HCT116 (cell line): ENCODE results near the gene KAT6B. TPM values are rescaled to one million over a fixed set of nuclear protein-coding genes. Genes with fewer than 3 reads are reported as not detected.

Source experiments
- ATAC-seq: fragments of 200-7000 bp; cut with Tn5 transposase; 2 replicates; pipeline ENCODE4 v1.9.1; 2020; ENCODE audit warnings: mild to moderate bottlenecking, moderate library complexity
- BruUV-seq: library from RNA; stranded (reverse); fragments of 400-500 nt; replicated peaks from 2 replicates; lab custom pipeline; 2021; lab: Mats Ljungman, UMichigan
- CTCF ChIA-PET: fragments of 300-600 bp; sonication (Branson Sonifier 250); formaldehyde crosslinking; loops from one replicate; lab custom pipeline; 2021; ENCODE audit warnings: antibody characterized with exemption; lab: Charles Lee
- POLR2A ChIA-PET: fragments of 300-600, 350-600 bp; sonication (Branson Sonifier 250); formaldehyde crosslinking; loops from one replicate; lab custom pipeline; 2021; ENCODE audit warnings: antibody characterized with exemption; lab: Charles Lee
- RAD21 ChIA-PET, 2 experiments: fragments of 300-600 bp; sonication (Branson Sonifier 250); formaldehyde crosslinking; loops; one replicate each; lab custom pipeline; 2023; ENCODE audit warnings: low total read pairs in 2 of 2; ENCODE audit not compliant: uncharacterized antibody in 2 of 2, unreplicated experiment in 2 of 2, low non-redundant PET in 1 of 2; lab: Charles Lee
- DNase-seq: peaks from one replicate; pipeline ENCODE4 v3.0.0-alpha.2; 2010; ENCODE audit warnings: low read depth, low spot score
- H2AFZ ChIP-seq: fragments of 200-600 bp; shearing (Covaris generic), sonication (generic); 2 replicates; pipeline ENCODE4 v1.6.1; 2017; ENCODE audit warnings: low read depth, mixed run types, mixed read lengths, antibody characterized with exemption, low read length; ENCODE audit not compliant: poor library complexity, severe bottlenecking
- H3K27ac ChIP-seq: 2 replicates; pipeline ENCODE4 v1.5.1; 2012; ENCODE audit warnings: low read depth, low read length
- H3K27me3 ChIP-seq: fragments of 200-600 bp; sonication (generic); 2 replicates; pipeline ENCODE4 v1.6.1; 2016; ENCODE audit warnings: mixed run types, low read length, mixed read lengths; ENCODE audit not compliant: insufficient read depth
- H3K36me3 ChIP-seq, 2 experiments: fragments of 200-500 bp in 1 of 2; fragments of 200-600 bp in 1 of 2; sonication (Bioruptor generic) in 1 of 2; sonication (generic) in 1 of 2; 2 replicates each; pipeline versions ENCODE4 v1.5.1 to v1.6.1; 2014 to 2016; ENCODE audit warnings: low read length in 2 of 2, inconsistent platforms in 1 of 2, mixed read lengths in 1 of 2, mixed run types in 1 of 2; ENCODE audit not compliant: insufficient read depth in 2 of 2, control insufficient read depth in 1 of 2
- H3K4me1 ChIP-seq, 2 experiments: fragments of 200-600 bp in 1 of 2; sonication (generic) in 1 of 2; 2 replicates each; pipeline versions ENCODE4 v1.5.1 to v1.6.1; 2012 to 2017; ENCODE audit warnings: low read length in 2 of 2, inconsistent platforms in 1 of 2, mild to moderate bottlenecking in 1 of 2, mixed read lengths in 1 of 2, mixed run types in 1 of 2, moderate library complexity in 1 of 2; ENCODE audit not compliant: insufficient read depth in 2 of 2, control insufficient read depth in 1 of 2
- H3K4me2 ChIP-seq: fragments of 200-600 bp; sonication (generic); 2 replicates; pipeline ENCODE4 v1.6.1; 2017; ENCODE audit warnings: mixed run types, low read length, mixed read lengths
- H3K4me3 ChIP-seq, 2 experiments: fragments of 200-600 bp in 1 of 2; sonication (generic) in 1 of 2; replicated peaks in 1 of 2; 2 replicates each; pipeline ENCODE4 v1.5.1; 2011 to 2016; ENCODE audit warnings: low read length in 2 of 2, control low read depth in 1 of 2, low read depth in 1 of 2, mild to moderate bottlenecking in 1 of 2, mixed read lengths in 1 of 2, mixed run types in 1 of 2
- H3K79me2 ChIP-seq: fragments of 200-600 bp; sonication (generic); 2 replicates; pipeline ENCODE4 v1.6.1; 2017; ENCODE audit warnings: mild to moderate bottlenecking, mixed run types, low read length, moderate library complexity, mixed read lengths; ENCODE audit not compliant: insufficient read depth
- H3K9ac ChIP-seq: fragments of 200-600 bp; sonication (generic); 2 replicates; pipeline ENCODE4 v1.6.1; 2016; ENCODE audit warnings: low read length, mixed read lengths
- H3K9me2 ChIP-seq: fragments of 200-600 bp; sonication (generic), shearing (Covaris generic); 2 replicates; pipeline ENCODE4 v1.6.1; 2017; ENCODE audit warnings: mixed run types, mild to moderate bottlenecking, moderate library complexity; ENCODE audit not compliant: insufficient read depth
- H3K9me3 ChIP-seq, 2 experiments: fragments of 200-500 bp in 1 of 2; fragments of 200-600 bp in 1 of 2; sonication (Bioruptor generic) in 1 of 2; sonication (generic) in 1 of 2; 2 replicates each; pipeline ENCODE4 v1.6.1; 2014 to 2017; ENCODE audit warnings: low read length in 2 of 2, mixed read lengths in 2 of 2, inconsistent platforms in 1 of 2, low read depth in 1 of 2, mild to moderate bottlenecking in 1 of 2, mixed run types in 1 of 2, moderate library complexity in 1 of 2; ENCODE audit not compliant: control insufficient read depth in 1 of 2, insufficient read depth in 1 of 2
- H4K20me1 ChIP-seq: fragments of 200-600 bp; sonication (generic), shearing (Covaris generic); 2 replicates; pipeline ENCODE4 v1.6.1; 2017; ENCODE audit warnings: mixed run types, mild to moderate bottlenecking, moderate library complexity; ENCODE audit not compliant: insufficient read depth
- ATF3 ChIP-seq: IDR thresholded peaks from 2 replicates; pipeline ENCODE4 v1.6.1; 2012
- CBX3 ChIP-seq: IDR thresholded peaks from 2 replicates; pipeline ENCODE4 v1.6.1; 2012; ENCODE audit warnings: low read depth
- EGR1 ChIP-seq: IDR thresholded peaks from 2 replicates; pipeline ENCODE4 v1.6.1; 2012; ENCODE audit warnings: low read depth
- ELF1 ChIP-seq: IDR thresholded peaks from 2 replicates; pipeline ENCODE4 v1.6.1; 2012; ENCODE audit warnings: low read depth, borderline replicate concordance
- JUND ChIP-seq: IDR thresholded peaks from 2 replicates; pipeline ENCODE4 v1.6.1; 2012
- POLR2A ChIP-seq: IDR thresholded peaks from 2 replicates; pipeline ENCODE4 v1.7.0; 2011; ENCODE audit warnings: borderline replicate concordance; ENCODE audit not compliant: insufficient read depth, insufficient read length; ENCODE audit errors: extremely low read depth
- RAD21 ChIP-seq: IDR thresholded peaks from 2 replicates; pipeline ENCODE4 v1.6.1; 2012; ENCODE audit warnings: low read depth, mild to moderate bottlenecking
- SP1 ChIP-seq: IDR thresholded peaks from 2 replicates; pipeline ENCODE4 v1.6.1; 2012; ENCODE audit warnings: low read depth
- YY1 ChIP-seq: IDR thresholded peaks from 2 replicates; pipeline ENCODE4 v1.6.1; 2011; ENCODE audit warnings: low read length, low read depth, moderate library complexity, mild to moderate bottlenecking; ENCODE audit not compliant: insufficient replicate concordance; ENCODE audit errors: extremely low read depth
- ZFX ChIP-seq: fragments of 450-650 bp; IDR thresholded peaks from 2 replicates; pipeline ENCODE4 v1.6.1; 2017
- ZNF274 ChIP-seq: fragments of 200-500 bp; sonication (Bioruptor generic); IDR thresholded peaks from 2 replicates; pipeline ENCODE4 v1.6.1; 2014; ENCODE audit warnings: mild to moderate bottlenecking, low read depth, low read length, inconsistent platforms
- intact Hi-C: fragments of 100-400 bp; cut with micrococcal nuclease; formaldehyde crosslinking; loops from 2 replicates; pipeline ENCODE4 v1.10.0; 2022
- total RNA-seq: library from RNA; stranded (reverse); gene quantifications from one replicate; pipeline ENCODE4 v1.2.1, GENCODE V29; 2021; ENCODE audit not compliant: unreplicated experiment
- TF ChIP-seq, protein P1 (sequence below): IDR thresholded peaks from 2 replicates; pipeline ENCODE4 v1.6.1; 2012; ENCODE audit warnings: low read depth

KAT6B gene
- total RNA-seq, 1 experiment from 2014 or later = 17.8 TPM

DNA sequence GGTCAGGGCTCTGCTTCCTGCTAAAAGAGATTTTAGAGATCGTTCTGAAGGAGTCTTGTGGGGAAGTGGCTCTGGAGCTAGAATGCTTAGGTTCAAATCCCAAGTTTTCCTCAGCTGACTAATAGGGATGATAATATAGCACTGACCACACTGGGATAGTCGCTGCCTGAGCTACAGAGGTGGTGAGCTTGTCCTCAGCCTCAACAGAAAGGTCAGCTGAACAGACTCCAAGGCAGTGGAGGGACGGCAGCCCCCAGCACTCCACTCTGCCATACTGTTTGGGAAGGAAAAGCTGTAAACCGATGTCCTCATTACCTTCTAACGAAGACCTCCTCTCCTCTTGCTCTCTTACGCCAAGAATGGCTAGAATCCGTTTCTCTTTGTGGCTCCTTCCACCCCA lies 36.2 kb downstream of the KAT6B start:
- ATAC-seq (no peak), DNase-seq (no peak)
- Histone ChIP-seq H3K4me1 (no peaks in the 10 kb centered on the region), H4K20me1 (no peaks in the 10 kb centered on the region), H3K27me3 (no peaks in the 10 kb centered on the region), H3K36me3 (no peaks in the 10 kb centered on the region), H3K79me2 (no peaks in the 10 kb centered on the region; the same call in 1 of the 2 replicates), H2AFZ (no peak overlapping the region), H3K27ac (no peak overlapping the region), H3K9ac (no peak overlapping the region), H3K9me2 (no peaks in the 10 kb centered on the region), H3K4me3 (no peak overlapping the region), H3K9me3 (no peaks in the 10 kb centered on the region), H3K4me2 (no peak overlapping the region)
- no peak for TF ChIP-seq JUND
- no peak for TF ChIP-seq POLR2A
- TF ChIP-seq ZNF274 = no peak
- no peak for TF ChIP-seq YY1
- TF ChIP-seq, protein P1, sequence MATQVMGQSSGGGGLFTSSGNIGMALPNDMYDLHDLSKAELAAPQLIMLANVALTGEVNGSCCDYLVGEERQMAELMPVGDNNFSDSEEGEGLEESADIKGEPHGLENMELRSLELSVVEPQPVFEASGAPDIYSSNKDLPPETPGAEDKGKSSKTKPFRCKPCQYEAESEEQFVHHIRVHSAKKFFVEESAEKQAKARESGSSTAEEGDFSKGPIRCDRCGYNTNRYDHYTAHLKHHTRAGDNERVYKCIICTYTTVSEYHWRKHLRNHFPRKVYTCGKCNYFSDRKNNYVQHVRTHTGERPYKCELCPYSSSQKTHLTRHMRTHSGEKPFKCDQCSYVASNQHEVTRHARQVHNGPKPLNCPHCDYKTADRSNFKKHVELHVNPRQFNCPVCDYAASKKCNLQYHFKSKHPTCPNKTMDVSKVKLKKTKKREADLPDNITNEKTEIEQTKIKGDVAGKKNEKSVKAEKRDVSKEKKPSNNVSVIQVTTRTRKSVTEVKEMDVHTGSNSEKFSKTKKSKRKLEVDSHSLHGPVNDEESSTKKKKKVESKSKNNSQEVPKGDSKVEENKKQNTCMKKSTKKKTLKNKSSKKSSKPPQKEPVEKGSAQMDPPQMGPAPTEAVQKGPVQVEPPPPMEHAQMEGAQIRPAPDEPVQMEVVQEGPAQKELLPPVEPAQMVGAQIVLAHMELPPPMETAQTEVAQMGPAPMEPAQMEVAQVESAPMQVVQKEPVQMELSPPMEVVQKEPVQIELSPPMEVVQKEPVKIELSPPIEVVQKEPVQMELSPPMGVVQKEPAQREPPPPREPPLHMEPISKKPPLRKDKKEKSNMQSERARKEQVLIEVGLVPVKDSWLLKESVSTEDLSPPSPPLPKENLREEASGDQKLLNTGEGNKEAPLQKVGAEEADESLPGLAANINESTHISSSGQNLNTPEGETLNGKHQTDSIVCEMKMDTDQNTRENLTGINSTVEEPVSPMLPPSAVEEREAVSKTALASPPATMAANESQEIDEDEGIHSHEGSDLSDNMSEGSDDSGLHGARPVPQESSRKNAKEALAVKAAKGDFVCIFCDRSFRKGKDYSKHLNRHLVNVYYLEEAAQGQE = no peak
- TF ChIP-seq RAD21 = no peak
- TF ChIP-seq ZFX = no peak
- no peak for TF ChIP-seq CBX3
- no peak for TF ChIP-seq ELF1
- TF ChIP-seq EGR1 = no peak
- no peak for TF ChIP-seq SP1
- TF ChIP-seq ATF3 = no peak
- no TSS peak for BruUV-seq
- ChIA-PET CTCF (no interaction called here), RAD21 (no interaction called here), POLR2A (no interaction called here)
- intact Hi-C loops = loop anchor here (10.0 kb wide), 1 partner anchor 588 kb away; no protein-coding TSS in a partner anchor
